Measurements from ENCODE around the gene MED29. TPM values are rescaled to one million over a fixed set of nuclear protein-coding genes. Genes with fewer than 3 reads are reported as not detected.

Gene MED29
- total and polyA plus RNA-seq, 2 of the 4 experiments (the other 2 are of a cell fraction): 17.6 to 28.8 TPM

DNA sequence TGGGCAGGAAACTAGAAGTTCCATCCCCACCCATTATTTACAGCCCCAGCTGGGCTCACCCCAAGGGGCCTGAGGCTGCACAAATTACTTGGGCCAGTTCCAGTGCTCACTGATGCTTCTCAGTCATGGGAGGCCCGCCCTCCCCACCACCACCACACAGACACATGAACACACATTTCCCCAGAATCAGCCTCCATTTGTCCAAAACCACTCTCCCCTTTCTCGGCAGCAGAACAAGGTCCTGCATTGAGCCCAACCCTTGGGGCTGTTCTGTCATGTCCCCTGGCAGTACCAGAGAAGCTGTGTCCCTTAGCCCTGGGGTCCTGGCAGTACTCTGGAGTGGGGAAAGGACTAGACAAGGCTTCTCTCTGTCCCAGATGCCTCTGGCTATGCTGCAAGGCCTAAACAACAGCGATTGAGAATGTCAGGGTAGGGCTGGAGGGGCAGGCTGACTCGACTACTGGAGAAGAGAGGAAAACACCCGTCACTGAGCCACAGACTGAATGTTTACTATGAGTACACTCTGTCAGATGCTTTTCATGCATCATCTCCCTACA lies 27.2 kb upstream of the MED29 start:
- H3K36me3 ChIP-seq (ENCODE audit: control insufficient read depth, insufficient read depth, low read length): peaks cover 20% of the 10 kb centered on the region
- H3K23ac ChIP-seq (ENCODE audit: low read depth, low read length): peak overlapping the region; percentile 15; the same call in 1 of the 2 replicates
- dilution Hi-C loops (cut with HindIII; ENCODE audit: low sequenced_read_pairs, unreplicated experiment): no loop called here
- peak overlapping the region in 1 of 2 experiments; percentile 3; a peak in 1 of 4 replicates for H4K8ac ChIP-seq (ENCODE audit: low read depth in 2 of 2, low read length in 2 of 2)
- in situ Hi-C loops (cut with MboI; ENCODE audit: low sequenced_read_pairs): no loop called here
- peak overlapping the region; percentile 40; the same call in 1 of the 2 replicates for H3K14ac ChIP-seq (replicated peaks; ENCODE audit: low read depth, low read length)
- DNase-seq (peak; percentile 80), ATAC-seq (ENCODE audit: low read depth) (peak; percentile 62)
- H4K91ac ChIP-seq (ENCODE audit: insufficient read depth, low read depth, low read length): peak overlapping the region; percentile 53
- no TSS peak for BruUV-seq (replicated peaks)
- H3K9ac ChIP-seq (ENCODE audit: low read depth, low read length): peak overlapping the region; percentile 9; the same call in 1 of the 2 replicates
- intact Hi-C loops (cut with micrococcal nuclease): loop anchor here (2.0 kb wide), 1 partner anchor 21 kb away; the partner anchor contains the start of gene SAMD4B
- H3K27ac ChIP-seq (ENCODE audit: insufficient read depth, low read length): peak overlapping the region; percentile 72
- ChIA-PET CTCF (interaction anchor here (0.5 to 0.6 kb wide), 2 partner anchors 11 to 442 kb away, joined by 4 read pairs; no protein-coding TSS in a partner anchor), POLR2A (ENCODE audit: unreplicated experiment) (no interaction called here)
- WGBS, 2 experiments (ENCODE audit: extremely low coverage in 2 of 2, insufficient read length in 1 of 2): 100% methylated on average over 1 of the region's 5 CpGs; no CpG with 5 or more reads in 1 of the 2 experiments
- no peak overlapping the region for H3K56ac ChIP-seq (ENCODE audit: extremely low read depth, insufficient read depth, low read length)
- no peaks in the 10 kb centered on the region for H3K9me3 ChIP-seq (ENCODE audit: control insufficient read depth, insufficient read depth, low read length)
- H4K5ac ChIP-seq (ENCODE audit: low read depth, low read length): no peak overlapping the region
- H3K4me1 ChIP-seq (ENCODE audit: control insufficient read depth, insufficient read depth, low read length): peaks cover 25% of the 10 kb centered on the region
- H2BK20ac ChIP-seq (ENCODE audit: low read depth, low read length): no peak overlapping the region
- peak overlapping the region; percentile 67 for H2BK5ac ChIP-seq (ENCODE audit: low read depth, low read length, poor library complexity, severe bottlenecking)
- H3K27me3 ChIP-seq (ENCODE audit: control insufficient read depth, insufficient read depth, low read length): no peaks in the 10 kb centered on the region
- H3K79me1 ChIP-seq (ENCODE audit: low read depth in 1 of 2, low read length in 2 of 2): peaks cover 24 to 70% of the 10 kb centered on the region in 2 experiments
- H2BK120ac ChIP-seq (ENCODE audit: low read depth, low read length): peak overlapping the region; percentile 40; the same call in 1 of the 2 replicates
- H3K4me2 ChIP-seq (ENCODE audit: low read depth, low read length): peak overlapping the region; percentile 13; the same call in 1 of the 2 replicates
- no peak overlapping the region for H3K18ac ChIP-seq (ENCODE audit: low read depth, low read length)
- H4K20me1 ChIP-seq (ENCODE audit: insufficient read depth, low read length): peaks cover 15% of the 10 kb centered on the region; the same call in 1 of the 2 replicates
- peak overlapping the region; percentile 52 for H2AFZ ChIP-seq (replicated peaks; ENCODE audit: low read length, poor library complexity)
- peak overlapping the region; percentile 47 for H2AK9ac ChIP-seq (replicated peaks; ENCODE audit: low read depth, low read length, poor library complexity)
- no peak overlapping the region for H2BK15ac ChIP-seq (ENCODE audit: low read depth, low read length)
- peak overlapping the region; percentile 42; the same call in 1 of the 2 replicates for H2AK5ac ChIP-seq (ENCODE audit: low read depth, low read length)
- H3K9me1 ChIP-seq (ENCODE audit: insufficient read depth, low read length): peaks cover 20% of the 10 kb centered on the region
- TF ChIP-seq MAZ (IDR thresholded peaks at IDR 0.05; ENCODE audit: borderline replicate concordance, low read depth, low read length) (0 out of 2 replicates have a peak, but pooled peaks have one; percentile 12), SMC3 (IDR thresholded peaks at IDR 0.05; ENCODE audit: low read depth, low read length) (no peak), FOS (IDR thresholded peaks at IDR 0.05; ENCODE audit: low read depth, low read length) (0 out of 2 replicates have a peak, but pooled peaks have one; percentile 12), CEBPB (IDR thresholded peaks at IDR 0.05; ENCODE audit: low read depth, low read length) (no peak), USF2 (IDR thresholded peaks at IDR 0.05; ENCODE audit: low read depth, low read length) (no peak), POLR2A (IDR thresholded peaks at IDR 0.05; ENCODE audit: low read depth, low read length) (0 out of 2 replicates have a peak, but pooled peaks have one; percentile 26)
- TF ChIP-seq, protein P1, sequence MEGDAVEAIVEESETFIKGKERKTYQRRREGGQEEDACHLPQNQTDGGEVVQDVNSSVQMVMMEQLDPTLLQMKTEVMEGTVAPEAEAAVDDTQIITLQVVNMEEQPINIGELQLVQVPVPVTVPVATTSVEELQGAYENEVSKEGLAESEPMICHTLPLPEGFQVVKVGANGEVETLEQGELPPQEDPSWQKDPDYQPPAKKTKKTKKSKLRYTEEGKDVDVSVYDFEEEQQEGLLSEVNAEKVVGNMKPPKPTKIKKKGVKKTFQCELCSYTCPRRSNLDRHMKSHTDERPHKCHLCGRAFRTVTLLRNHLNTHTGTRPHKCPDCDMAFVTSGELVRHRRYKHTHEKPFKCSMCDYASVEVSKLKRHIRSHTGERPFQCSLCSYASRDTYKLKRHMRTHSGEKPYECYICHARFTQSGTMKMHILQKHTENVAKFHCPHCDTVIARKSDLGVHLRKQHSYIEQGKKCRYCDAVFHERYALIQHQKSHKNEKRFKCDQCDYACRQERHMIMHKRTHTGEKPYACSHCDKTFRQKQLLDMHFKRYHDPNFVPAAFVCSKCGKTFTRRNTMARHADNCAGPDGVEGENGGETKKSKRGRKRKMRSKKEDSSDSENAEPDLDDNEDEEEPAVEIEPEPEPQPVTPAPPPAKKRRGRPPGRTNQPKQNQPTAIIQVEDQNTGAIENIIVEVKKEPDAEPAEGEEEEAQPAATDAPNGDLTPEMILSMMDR (conservative IDR thresholded peaks at IDR 0.05; ENCODE audit: low read depth, low read length): no peak
- peak overlapping the region; percentile 72 for H3K4ac ChIP-seq (ENCODE audit: low read depth, low read length)
- H3K4me3 ChIP-seq (ENCODE audit: insufficient read depth, low read depth, low read length): no peak overlapping the region
